Kidney (tissue), 2 donors: ENCODE results near the gene KRTAP13-1. TPM values are rescaled to one million over a fixed set of nuclear protein-coding genes. Genes with fewer than 3 reads are reported as not detected.

Experiments
- microRNA-seq: library from miRNA; unstranded; fragments of <30 nt; microRNA quantifications from one replicate; pipeline ENCODE4 v1.2.0, GENCODE V29; 2020
- polyA plus RNA-seq: library from polyadenylated mRNA; stranded (reverse); fragments of 350-450 nt; fragmentation: Illumina TruSeq; extraction: RNeasy Lipid Tissue Mini Kit (QIAGEN cat#74804); gene quantifications from one replicate; pipeline ENCODE4 v1.2.3, GENCODE V29; 2014; ENCODE audit warnings: low read depth, low replicate concordance; ENCODE audit not compliant: insufficient read depth
- total RNA-seq: library from RNA; stranded (reverse); fragmentation: NEBNext Ultra II Directional; extraction: Animal tissue kit (Norgen Biotek cat#: 25700); gene quantifications from one replicate; pipeline ENCODE4 v1.2.1, GENCODE V29; 2021
- donor health status: DM: yes; HTN: yes; CAD: no.

The KRTAP13-1 gene
- total and polyA plus RNA-seq, 2 donors from 2014 or later: not detected

Small RNA genes within 50 kb of the gene (microRNA-seq; reads per million reads assigned to microRNA genes)
- gene MIR4327: not detected

Other genes with a start within 250 kb of the KRTAP13-1 start
- not detected for gene CLDN17, start 229.2 kb upstream of the KRTAP13-1 start, total RNA-seq
- gene CLDN17, start 229.2 kb upstream of the KRTAP13-1 start, polyA plus RNA-seq: not detected
- gene CLDN8, start 179.9 kb upstream of the KRTAP13-1 start, total RNA-seq: 7.1 TPM
- gene CLDN8, start 179.9 kb upstream of the KRTAP13-1 start, polyA plus RNA-seq: 86.8 TPM
- not detected for gene KRTAP24-1, start 113.1 kb upstream of the KRTAP13-1 start, total RNA-seq
- gene KRTAP24-1, start 113.1 kb upstream of the KRTAP13-1 start, polyA plus RNA-seq: not detected
- gene KRTAP25-1, start 106.5 kb upstream of the KRTAP13-1 start, total RNA-seq: not detected
- not detected for gene KRTAP25-1, start 106.5 kb upstream of the KRTAP13-1 start, polyA plus RNA-seq
- not detected for gene KRTAP26-1, start 75.7 kb upstream of the KRTAP13-1 start, total RNA-seq
- not detected for gene KRTAP26-1, start 75.7 kb upstream of the KRTAP13-1 start, polyA plus RNA-seq
- gene KRTAP27-1, start 58.3 kb upstream of the KRTAP13-1 start, total RNA-seq: not detected
- not detected for gene KRTAP27-1, start 58.3 kb upstream of the KRTAP13-1 start, polyA plus RNA-seq
- gene KRTAP23-1, start 47.4 kb upstream of the KRTAP13-1 start, total RNA-seq: not detected
- gene KRTAP23-1, start 47.4 kb upstream of the KRTAP13-1 start, polyA plus RNA-seq: not detected
- gene KRTAP13-2, start 23.8 kb upstream of the KRTAP13-1 start, total RNA-seq: not detected
- gene KRTAP13-2, start 23.8 kb upstream of the KRTAP13-1 start, polyA plus RNA-seq: not detected
- gene KRTAP13-3, start 29.9 kb downstream of the KRTAP13-1 start, total RNA-seq: not detected
- not detected for gene KRTAP13-3, start 29.9 kb downstream of the KRTAP13-1 start, polyA plus RNA-seq
- not detected for gene KRTAP13-4, start 34.2 kb downstream of the KRTAP13-1 start, total RNA-seq
- gene KRTAP13-4, start 34.2 kb downstream of the KRTAP13-1 start, polyA plus RNA-seq: not detected
- gene KRTAP15-1, start 44.2 kb downstream of the KRTAP13-1 start, total RNA-seq: not detected
- gene KRTAP15-1, start 44.2 kb downstream of the KRTAP13-1 start, polyA plus RNA-seq: not detected
- not detected for gene KRTAP19-1, start 84.3 kb downstream of the KRTAP13-1 start, total RNA-seq
- gene KRTAP19-1, start 84.3 kb downstream of the KRTAP13-1 start, polyA plus RNA-seq: not detected
- gene KRTAP19-2, start 91.4 kb downstream of the KRTAP13-1 start, total RNA-seq: not detected
- gene KRTAP19-2, start 91.4 kb downstream of the KRTAP13-1 start, polyA plus RNA-seq: not detected
- gene KRTAP19-3, start 96.0 kb downstream of the KRTAP13-1 start, total RNA-seq: not detected
- not detected for gene KRTAP19-3, start 96.0 kb downstream of the KRTAP13-1 start, polyA plus RNA-seq
- gene KRTAP19-4, start 101.1 kb downstream of the KRTAP13-1 start, total RNA-seq: not detected
- gene KRTAP19-4, start 101.1 kb downstream of the KRTAP13-1 start, polyA plus RNA-seq: not detected
- not detected for gene KRTAP19-5, start 106.1 kb downstream of the KRTAP13-1 start, total RNA-seq
- gene KRTAP19-5, start 106.1 kb downstream of the KRTAP13-1 start, polyA plus RNA-seq: not detected
- not detected for gene KRTAP19-6, start 145.8 kb downstream of the KRTAP13-1 start, total RNA-seq
- not detected for gene KRTAP19-6, start 145.8 kb downstream of the KRTAP13-1 start, polyA plus RNA-seq
- not detected for gene KRTAP19-7, start 165.3 kb downstream of the KRTAP13-1 start, total RNA-seq
- gene KRTAP19-7, start 165.3 kb downstream of the KRTAP13-1 start, polyA plus RNA-seq: not detected
- not detected for gene KRTAP22-2, start 194.4 kb downstream of the KRTAP13-1 start, total RNA-seq
- not detected for gene KRTAP22-2, start 194.4 kb downstream of the KRTAP13-1 start, polyA plus RNA-seq
- gene KRTAP6-3, start 196.4 kb downstream of the KRTAP13-1 start, total RNA-seq: not detected
- gene KRTAP6-3, start 196.4 kb downstream of the KRTAP13-1 start, polyA plus RNA-seq: not detected
- gene KRTAP6-2, start 202.9 kb downstream of the KRTAP13-1 start, total RNA-seq: not detected
- not detected for gene KRTAP6-2, start 202.9 kb downstream of the KRTAP13-1 start, polyA plus RNA-seq
- gene KRTAP22-1, start 205.1 kb downstream of the KRTAP13-1 start, total RNA-seq: not detected
- not detected for gene KRTAP22-1, start 205.1 kb downstream of the KRTAP13-1 start, polyA plus RNA-seq
- not detected for gene KRTAP6-1, start 217.9 kb downstream of the KRTAP13-1 start, total RNA-seq
- gene KRTAP6-1, start 217.9 kb downstream of the KRTAP13-1 start, polyA plus RNA-seq: not detected
- not detected for gene KRTAP20-1, start 220.4 kb downstream of the KRTAP13-1 start, total RNA-seq
- not detected for gene KRTAP20-1, start 220.4 kb downstream of the KRTAP13-1 start, polyA plus RNA-seq
- gene KRTAP20-4, start 224.6 kb downstream of the KRTAP13-1 start, total RNA-seq: not detected
- not detected for gene KRTAP20-4, start 224.6 kb downstream of the KRTAP13-1 start, polyA plus RNA-seq
- not detected for gene KRTAP20-2, start 239.2 kb downstream of the KRTAP13-1 start, total RNA-seq
- gene KRTAP20-2, start 239.2 kb downstream of the KRTAP13-1 start, polyA plus RNA-seq: not detected
- gene KRTAP20-3, start 246.8 kb downstream of the KRTAP13-1 start, total RNA-seq: not detected
- not detected for gene KRTAP20-3, start 246.8 kb downstream of the KRTAP13-1 start, polyA plus RNA-seq